HepG2 (cell line): Measurements from ENCODE around the gene ANAPC16. TPM values are rescaled to one million over a fixed set of nuclear protein-coding genes. Genes with fewer than 3 reads are reported as not detected.

Source experiments
- ATF2 ChIP-seq: sonication (generic); formaldehyde crosslinking; IDR thresholded peaks from 2 replicates; pipeline ENCODE4 v1.4.0; 2020; ENCODE audit warnings: missing genetic modification reagents
- HHEX ChIP-seq: IDR thresholded peaks from 2 replicates; pipeline ENCODE4 v1.6.1; 2016; ENCODE audit warnings: control low read depth
- HMG20A ChIP-seq: IDR thresholded peaks from 2 replicates; pipeline ENCODE4 v1.6.1; 2016; ENCODE audit warnings: borderline replicate concordance
- HMGXB3 ChIP-seq: sonication (generic); formaldehyde crosslinking; IDR thresholded peaks from 2 replicates; pipeline ENCODE4 v1.4.0; 2020; ENCODE audit warnings: missing genetic modification reagents, borderline replicate concordance
- SALL1 ChIP-seq: sonication (generic); formaldehyde crosslinking; IDR thresholded peaks from 2 replicates; pipeline ENCODE4 v1.8.0; 2022; ENCODE audit warnings: mild to moderate bottlenecking, missing genetic modification reagents
- SETDB1 ChIP-seq: sonication (generic); formaldehyde crosslinking; IDR thresholded peaks from 2 replicates; pipeline ENCODE4 v1.5.1; 2020; ENCODE audit warnings: missing genetic modification reagents, mild to moderate bottlenecking, borderline replicate concordance
- SNAPC2 ChIP-seq: sonication (generic); formaldehyde crosslinking; IDR thresholded peaks from 2 replicates; pipeline ENCODE4 v1.8.1; 2022; ENCODE audit warnings: mild to moderate bottlenecking, missing genetic modification reagents
- TARDBP ChIP-seq: sonication (generic); formaldehyde crosslinking; IDR thresholded peaks from 2 replicates; pipeline ENCODE4 v1.8.0; 2022; ENCODE audit warnings: mild to moderate bottlenecking, missing genetic modification reagents
- TIGD3 ChIP-seq: sonication (generic); formaldehyde crosslinking; IDR thresholded peaks from 2 replicates; pipeline ENCODE4 v1.5.1; 2020; ENCODE audit warnings: mild to moderate bottlenecking, missing genetic modification reagents, borderline replicate concordance
- ZNF124 ChIP-seq: sonication (generic); formaldehyde crosslinking; IDR thresholded peaks from 2 replicates; pipeline ENCODE4 v1.4.0; 2020; ENCODE audit warnings: missing genetic modification reagents
- ZNF318 ChIP-seq: sonication (generic); formaldehyde crosslinking; IDR thresholded peaks from 2 replicates; pipeline ENCODE4 v1.4.0; 2020; ENCODE audit warnings: mild to moderate bottlenecking, missing genetic modification reagents
- ZNF761 ChIP-seq: sonication (generic); formaldehyde crosslinking; conservative IDR thresholded peaks from 2 replicates; pipeline ENCODE4 v1.4.0; 2020; ENCODE audit warnings: mild to moderate bottlenecking, missing genetic modification reagents
- ZNF879 ChIP-seq: sonication (generic); formaldehyde crosslinking; IDR thresholded peaks from 2 replicates; pipeline ENCODE4 v1.8.1; 2023; ENCODE audit warnings: missing genetic modification reagents
- polyA plus RNA-seq, 8 experiments: library from polyadenylated mRNA; depleted of rRNA in 3 of 8; stranded (reverse) in 7 of 8; unstranded in 1 of 8; fragments of >200 nt; fragmentation: Illumina TruSeq in 4 of 8; extraction: Trizol in 4 of 8; gene quantifications; 2 replicates each; pipeline versions ENCODE4 v1.2.1 to v1.2.3, GENCODE V29; 2011 to 2016; ENCODE audit warnings: low read depth in 4 of 8, missing spikeins in 1 of 8, mixed read lengths in 1 of 8; ENCODE audit not compliant: insufficient read depth in 1 of 8
- total RNA-seq, 5 experiments: library from RNA; depleted of rRNA; stranded (reverse); fragments of >200 nt; fragmentation: Illumina TruSeq; extraction: Trizol; gene quantifications; 2 replicates each; pipeline ENCODE4 v1.2.3, GENCODE V29; 2016; ENCODE audit warnings: low read depth in 1 of 5

ANAPC16 gene
- total and polyA plus RNA-seq, 2 of the 13 experiments (the other 11 are each of a cell fraction or from before 2014, with no cell fraction given): 74.8 to 89.4 TPM

GRCh38 chr10:72272689-72273409 is 57.0 kb downstream of the ANAPC16 start (continued):
- TF ChIP-seq ZNF318 (CRISPR knock-in tag): peak; percentile 81; the same call in 1 of the 2 replicates
- peak; percentile 96 for TF ChIP-seq ZNF124 (CRISPR knock-in tag)
- TF ChIP-seq HMGXB3: no peak
- TF ChIP-seq TARDBP (CRISPR knock-in tag): peak; percentile 82
- peak; percentile 95 for TF ChIP-seq SALL1 (CRISPR knock-in tag)
- TF ChIP-seq ZNF879: no peak
- no peak for TF ChIP-seq TIGD3 (CRISPR knock-in tag)
- TF ChIP-seq HMG20A (CRISPR knock-in tag): peak; percentile 80; the same call in 1 of the 2 replicates
- TF ChIP-seq SNAPC2 (CRISPR knock-in tag): no peak
- TF ChIP-seq HHEX: peak; percentile 42; the same call in 1 of the 2 replicates
- TF ChIP-seq ATF2 (CRISPR knock-in tag): peak; percentile 91; the same call in 1 of the 2 replicates
- 0 out of 2 replicates have a peak, but pooled peaks have one; percentile 71 for TF ChIP-seq ZNF761 (CRISPR knock-in tag)
- TF ChIP-seq SETDB1: no peak
